GM12875 (cell line): Measurements from ENCODE around the gene FAM25A.

Experiments
- H3K4me3 ChIP-seq: one replicate; pipeline ENCODE4 v1.5.1; 2011; ENCODE audit warnings: low read depth, low read length, control low read depth
- TF ChIP-seq, protein P1 (sequence below): IDR thresholded peaks from 2 replicates; pipeline ENCODE4 v1.5.1; 2011; ENCODE audit warnings: low read depth, mild to moderate bottlenecking, control low read depth, inconsistent platforms, low read length, moderate library complexity, borderline replicate concordance; ENCODE audit not compliant: insufficient read depth

Gene FAM25A

DNA sequence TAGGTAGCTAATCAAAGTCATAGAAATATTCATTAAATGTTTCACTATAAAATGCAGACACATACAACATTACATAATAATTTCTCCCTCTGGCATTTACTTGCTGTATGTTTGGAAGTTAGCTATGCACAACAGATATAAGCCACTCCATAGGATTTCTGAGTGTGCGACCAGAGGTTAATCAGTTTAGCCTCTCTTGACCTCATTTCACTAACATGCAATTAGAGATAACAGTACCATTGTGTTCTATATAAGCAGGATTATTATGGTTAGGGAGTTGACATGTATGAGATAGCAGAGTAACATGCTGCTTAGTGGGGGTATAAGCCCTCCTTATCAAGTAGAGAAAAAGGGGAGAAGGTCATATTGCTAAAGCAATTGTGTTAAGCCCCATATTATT lies 48.2 kb downstream of the FAM25A start:
- no peak overlapping the region for H3K4me3 ChIP-seq
- TF ChIP-seq, protein P1, sequence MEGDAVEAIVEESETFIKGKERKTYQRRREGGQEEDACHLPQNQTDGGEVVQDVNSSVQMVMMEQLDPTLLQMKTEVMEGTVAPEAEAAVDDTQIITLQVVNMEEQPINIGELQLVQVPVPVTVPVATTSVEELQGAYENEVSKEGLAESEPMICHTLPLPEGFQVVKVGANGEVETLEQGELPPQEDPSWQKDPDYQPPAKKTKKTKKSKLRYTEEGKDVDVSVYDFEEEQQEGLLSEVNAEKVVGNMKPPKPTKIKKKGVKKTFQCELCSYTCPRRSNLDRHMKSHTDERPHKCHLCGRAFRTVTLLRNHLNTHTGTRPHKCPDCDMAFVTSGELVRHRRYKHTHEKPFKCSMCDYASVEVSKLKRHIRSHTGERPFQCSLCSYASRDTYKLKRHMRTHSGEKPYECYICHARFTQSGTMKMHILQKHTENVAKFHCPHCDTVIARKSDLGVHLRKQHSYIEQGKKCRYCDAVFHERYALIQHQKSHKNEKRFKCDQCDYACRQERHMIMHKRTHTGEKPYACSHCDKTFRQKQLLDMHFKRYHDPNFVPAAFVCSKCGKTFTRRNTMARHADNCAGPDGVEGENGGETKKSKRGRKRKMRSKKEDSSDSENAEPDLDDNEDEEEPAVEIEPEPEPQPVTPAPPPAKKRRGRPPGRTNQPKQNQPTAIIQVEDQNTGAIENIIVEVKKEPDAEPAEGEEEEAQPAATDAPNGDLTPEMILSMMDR: no peak

DNA sequence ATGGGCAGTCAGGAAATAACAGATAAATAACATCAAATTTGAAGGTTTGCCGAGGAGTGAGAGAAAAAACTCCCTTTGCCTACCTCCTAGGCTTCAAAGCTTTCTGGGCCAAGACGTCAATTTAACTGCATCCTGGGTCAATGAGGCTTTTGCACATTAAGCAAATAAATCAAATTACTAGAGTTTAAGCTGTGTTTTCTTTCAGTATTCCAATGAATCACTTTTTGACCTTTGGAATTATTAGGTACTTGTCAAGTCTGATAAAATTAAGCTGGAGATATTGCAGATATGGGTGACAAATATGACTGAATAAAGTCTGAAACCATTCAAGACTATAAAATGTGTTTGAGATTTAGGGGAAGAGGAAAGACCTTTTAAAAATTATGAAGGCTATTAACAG lies 52.4 kb downstream of the FAM25A start:
- H3K4me3 ChIP-seq: no peak overlapping the region
- TF ChIP-seq, protein P1: no peak
